CD1c-positive myeloid dendritic cell (primary cell): ENCODE measurements around the gene EPAS1.
"Not testable (repeated sequence)": the region's sequence is repeated elsewhere in the genome, so short reads cannot be mapped to it uniquely, and the experiment has no call there.

Experiments
- DNase-seq: peaks from one replicate; pipeline ENCODE4 v3.0.0-alpha.2; 2016; ENCODE audit errors: extremely low spot score

Gene EPAS1

DNA sequence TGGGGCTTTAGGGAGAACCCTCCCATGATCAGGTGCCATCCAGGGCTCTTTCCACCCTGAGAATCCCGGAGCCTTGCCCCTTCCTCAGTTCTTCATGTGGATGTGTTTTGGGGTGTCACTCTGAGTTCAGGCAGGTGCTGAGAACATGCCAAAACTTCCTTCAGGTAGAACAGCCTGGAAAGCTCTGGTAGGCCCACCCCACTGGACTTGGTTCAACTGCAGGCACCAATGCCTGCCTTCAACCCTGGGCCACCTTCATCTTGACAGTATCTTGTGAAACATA is 85.8 kb downstream of the EPAS1 start:
- no peak for DNase-seq

DNA sequence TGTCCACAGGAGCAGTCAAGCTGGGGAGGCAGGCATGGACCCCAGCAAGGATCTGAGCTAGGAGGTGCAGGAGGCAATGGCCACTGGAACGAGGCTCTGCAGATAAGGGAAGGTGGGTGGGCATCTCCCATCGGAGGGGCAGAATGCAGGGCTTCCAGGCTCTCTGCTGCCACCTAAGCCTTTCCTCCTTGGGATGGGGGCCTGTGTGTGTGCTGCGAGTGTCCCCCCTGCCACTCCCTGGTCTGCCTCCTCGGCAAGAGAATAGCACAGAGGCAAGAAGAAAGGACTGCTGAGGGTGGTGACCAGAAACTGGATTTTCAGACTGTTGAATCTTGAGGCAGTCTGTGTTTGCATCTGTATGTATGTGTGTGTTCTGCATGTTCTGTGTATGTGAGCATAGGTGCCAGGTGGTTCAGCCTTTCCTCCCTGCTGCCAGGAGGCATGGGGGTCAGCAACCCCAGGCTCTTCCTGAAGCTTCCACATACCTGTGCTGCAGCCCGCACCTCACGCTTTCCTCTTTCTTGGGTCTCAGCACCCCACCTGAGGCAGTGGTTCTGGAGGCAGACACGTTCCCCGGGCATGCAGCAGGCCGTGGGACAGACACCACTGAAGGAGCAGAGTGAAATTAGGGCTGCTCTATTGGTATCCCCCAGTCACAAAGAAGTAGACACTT is 86.7 kb downstream of the EPAS1 start:
- DNase-seq, result no peak

DNA sequence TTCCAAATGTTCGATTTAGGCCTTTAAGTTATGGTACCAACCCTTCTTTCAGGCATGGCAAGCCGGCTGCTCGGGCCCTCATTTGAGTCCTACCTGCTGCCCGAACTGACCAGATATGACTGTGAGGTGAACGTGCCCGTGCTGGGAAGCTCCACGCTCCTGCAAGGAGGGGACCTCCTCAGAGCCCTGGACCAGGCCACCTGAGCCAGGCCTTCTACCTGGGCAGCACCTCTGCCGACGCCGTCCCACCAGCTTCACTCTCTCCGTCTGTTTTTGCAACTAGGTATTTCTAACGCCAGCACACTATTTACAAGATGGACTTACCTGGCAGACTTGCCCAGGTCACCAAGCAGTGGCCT is 87.2 kb downstream of the EPAS1 start:
- no peak for DNase-seq

DNA sequence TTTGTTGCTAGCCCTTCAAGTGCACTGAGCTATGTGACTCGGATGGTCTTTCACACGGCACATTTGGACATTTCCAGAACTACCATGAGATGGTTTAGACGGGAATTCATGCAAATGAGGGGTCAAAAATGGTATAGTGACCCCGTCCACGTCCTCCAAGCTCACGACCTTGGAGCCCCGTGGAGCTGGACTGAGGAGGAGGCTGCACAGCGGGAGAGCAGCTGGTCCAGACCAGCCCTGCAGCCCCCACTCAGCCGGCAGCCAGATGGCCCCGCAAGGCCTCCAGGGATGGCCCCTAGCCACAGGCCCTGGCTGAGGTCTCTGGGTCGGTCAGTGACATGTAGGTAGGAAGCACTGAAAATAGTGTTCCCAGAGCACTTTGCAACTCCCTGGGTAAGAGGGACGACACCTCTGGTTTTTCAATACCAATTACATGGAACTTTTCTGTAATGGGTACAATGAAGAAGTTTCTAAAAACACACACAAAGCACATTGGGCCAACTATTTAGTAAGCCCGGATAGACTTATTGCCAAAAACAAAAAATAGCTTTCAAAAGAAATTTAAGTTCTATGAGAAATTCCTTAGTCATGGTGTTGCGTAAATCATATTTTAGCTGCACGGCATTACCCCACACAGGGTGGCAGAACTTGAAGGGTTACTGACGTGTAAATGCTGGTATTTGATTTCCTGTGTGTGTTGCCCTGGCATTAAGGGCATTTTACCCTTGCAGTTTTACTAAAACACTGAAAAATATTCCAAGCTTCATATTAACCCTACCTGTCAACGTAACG is 88.8 kb downstream of the EPAS1 start:
- peak; percentile 64 for DNase-seq

DNA sequence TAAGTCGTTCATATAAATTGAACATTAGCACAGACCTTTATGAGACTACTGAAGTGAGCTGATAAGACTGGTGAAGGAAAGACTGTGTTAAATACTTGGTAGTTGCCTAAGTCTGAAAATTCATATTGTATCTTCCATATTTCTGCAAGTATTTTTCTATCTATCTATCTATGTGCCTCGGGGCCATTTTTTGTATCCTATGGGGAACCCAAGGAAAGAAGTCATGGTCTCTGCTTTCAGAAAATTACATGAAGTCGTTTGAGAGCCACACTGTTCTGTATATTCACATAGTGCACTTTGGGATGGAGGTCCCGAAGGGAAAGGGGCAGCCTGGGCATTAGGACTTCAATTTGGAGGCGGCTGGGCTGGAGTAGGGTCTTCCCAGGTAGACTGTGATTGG is 89.6 kb downstream of the EPAS1 start:
- DNase-seq, result no peak

DNA sequence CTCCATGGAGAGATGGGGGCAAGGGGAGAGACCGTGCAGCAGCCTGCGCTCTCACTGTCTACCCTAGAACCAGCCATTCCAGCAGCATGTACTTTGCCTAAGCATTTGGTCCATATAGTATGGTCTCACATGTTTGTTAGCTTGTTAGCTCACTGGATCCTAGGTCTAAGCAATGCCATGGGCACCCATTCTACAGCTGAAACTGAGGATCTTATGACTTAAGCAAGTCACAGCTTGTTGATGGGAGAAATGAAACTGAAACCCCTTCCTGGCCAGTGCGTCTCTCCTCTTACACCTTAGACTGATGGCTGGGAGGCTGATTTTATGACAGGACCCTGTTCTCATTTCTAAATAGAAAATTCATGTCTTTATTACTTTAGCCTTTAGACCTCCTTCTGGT is 90.1 kb downstream of the EPAS1 start:
- DNase-seq, result no peak

DNA sequence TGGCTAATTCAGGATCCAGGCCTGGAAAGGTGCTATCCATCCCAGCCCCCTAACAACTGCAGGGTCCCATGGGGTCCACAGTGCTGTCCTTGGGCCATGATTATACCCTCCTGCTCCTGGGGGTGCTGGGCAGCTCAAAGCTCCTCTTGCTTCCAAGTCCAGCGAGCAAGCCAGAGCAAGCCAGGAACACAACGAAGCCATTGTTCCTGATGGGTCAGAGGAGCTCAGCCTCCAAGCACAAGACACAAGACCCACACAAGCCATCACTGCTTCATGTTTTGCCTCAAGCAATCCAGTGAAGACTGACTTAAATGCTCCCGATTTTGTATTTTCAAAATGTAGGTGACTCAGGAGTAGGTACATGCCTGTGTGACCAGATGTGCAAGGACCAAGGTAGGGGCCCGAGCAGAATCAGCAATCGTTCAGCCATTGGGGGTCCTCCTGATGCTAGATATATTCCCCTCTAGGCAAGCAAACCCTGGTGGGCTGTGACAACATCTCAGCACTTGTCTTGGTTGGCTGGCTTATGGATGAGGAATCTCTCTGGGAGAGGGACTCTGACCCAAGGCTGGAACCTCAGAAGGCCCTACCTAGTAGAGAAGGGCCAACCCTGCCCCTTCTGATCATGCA is 90.8 kb downstream of the EPAS1 start:
- DNase-seq, result no peak

DNA sequence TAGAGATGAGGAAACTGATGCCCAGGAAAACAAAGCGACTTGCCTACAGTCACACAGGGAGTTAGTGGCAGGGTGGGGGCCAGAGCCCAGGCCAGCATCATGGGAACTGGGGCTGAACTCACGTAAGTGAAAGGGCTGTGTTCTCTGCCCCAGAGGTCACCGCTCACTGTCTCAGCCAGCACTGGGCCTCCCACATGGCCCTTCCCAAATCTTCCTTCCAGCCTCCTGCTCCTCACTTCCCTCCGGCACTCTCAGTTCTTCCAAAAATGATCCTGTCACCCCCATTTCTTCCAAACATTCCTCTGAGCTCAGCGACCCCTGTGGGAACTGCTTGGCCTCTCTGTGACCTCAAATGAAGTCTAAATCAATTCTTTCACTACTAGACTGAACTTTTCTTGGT is 91.7 kb downstream of the EPAS1 start:
- DNase-seq, result no peak

DNA sequence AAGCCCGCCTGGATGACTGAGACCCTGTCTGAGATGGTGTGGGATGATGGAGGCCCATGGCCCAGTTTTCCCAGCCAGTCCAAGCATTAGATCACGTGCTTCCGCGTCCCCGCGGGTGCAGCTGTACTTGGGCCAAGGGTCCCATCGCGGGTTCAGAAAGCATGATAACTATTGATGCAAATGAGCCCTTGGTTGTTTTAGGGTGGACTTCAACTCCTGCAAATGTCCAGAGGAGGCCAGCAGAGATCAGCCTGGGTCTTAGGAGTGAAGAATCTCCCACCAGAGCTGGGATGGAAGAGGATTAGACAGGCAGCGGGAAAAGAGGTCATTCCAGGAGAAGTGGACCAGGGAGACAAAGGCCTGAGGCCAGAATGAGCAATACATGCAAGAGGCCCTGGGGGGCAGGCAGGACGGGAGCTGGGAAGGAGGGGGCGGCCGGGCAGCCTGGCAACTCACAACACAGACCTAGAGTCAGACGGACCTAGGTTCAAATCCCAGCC is 92.3 kb downstream of the EPAS1 start:
- DNase-seq, result no peak

DNA sequence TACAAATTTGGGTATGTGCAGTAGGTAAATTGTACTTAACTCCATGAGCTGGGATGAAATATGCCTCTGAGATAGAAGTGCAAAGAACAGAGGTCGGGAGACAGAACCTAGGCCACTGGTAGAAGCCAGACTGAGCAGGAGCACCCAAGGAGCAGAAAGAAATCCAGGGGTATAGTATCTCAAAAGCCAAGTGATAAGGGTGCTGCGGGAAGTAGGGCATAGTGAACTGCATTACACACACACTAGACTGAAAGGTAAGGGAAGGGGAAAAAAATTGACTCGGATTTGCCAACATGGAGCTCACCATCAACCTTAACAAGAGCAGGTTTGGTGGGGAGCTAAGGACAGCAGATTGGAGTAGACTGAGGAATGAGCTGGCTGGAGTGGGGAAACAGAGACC is 92.8 kb downstream of the EPAS1 start:
- no peak for DNase-seq

DNA sequence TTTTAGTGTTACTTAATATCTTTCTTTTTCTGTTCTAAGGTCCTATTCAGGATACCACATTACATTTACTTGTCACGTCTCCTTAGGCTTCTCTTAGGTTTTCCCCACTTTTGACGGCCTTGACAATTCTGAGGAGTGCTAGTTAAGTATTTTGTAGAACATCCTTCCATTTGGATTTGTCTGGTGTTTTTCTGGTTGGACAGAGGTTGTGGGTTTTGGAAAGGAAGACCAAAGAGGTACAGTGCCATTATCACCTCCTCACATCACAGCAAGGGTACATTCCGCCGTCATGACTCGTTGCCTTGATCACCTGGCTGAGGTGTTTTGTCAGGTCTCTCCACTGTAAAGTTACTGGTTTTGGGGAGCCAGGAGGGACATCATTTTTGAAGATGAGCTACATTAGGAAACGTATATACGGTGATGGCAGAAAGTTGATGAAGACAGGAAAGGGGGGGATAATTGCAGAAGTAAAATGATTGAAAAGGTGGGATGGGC is 93.7 kb downstream of the EPAS1 start:
- no peak for DNase-seq

DNA sequence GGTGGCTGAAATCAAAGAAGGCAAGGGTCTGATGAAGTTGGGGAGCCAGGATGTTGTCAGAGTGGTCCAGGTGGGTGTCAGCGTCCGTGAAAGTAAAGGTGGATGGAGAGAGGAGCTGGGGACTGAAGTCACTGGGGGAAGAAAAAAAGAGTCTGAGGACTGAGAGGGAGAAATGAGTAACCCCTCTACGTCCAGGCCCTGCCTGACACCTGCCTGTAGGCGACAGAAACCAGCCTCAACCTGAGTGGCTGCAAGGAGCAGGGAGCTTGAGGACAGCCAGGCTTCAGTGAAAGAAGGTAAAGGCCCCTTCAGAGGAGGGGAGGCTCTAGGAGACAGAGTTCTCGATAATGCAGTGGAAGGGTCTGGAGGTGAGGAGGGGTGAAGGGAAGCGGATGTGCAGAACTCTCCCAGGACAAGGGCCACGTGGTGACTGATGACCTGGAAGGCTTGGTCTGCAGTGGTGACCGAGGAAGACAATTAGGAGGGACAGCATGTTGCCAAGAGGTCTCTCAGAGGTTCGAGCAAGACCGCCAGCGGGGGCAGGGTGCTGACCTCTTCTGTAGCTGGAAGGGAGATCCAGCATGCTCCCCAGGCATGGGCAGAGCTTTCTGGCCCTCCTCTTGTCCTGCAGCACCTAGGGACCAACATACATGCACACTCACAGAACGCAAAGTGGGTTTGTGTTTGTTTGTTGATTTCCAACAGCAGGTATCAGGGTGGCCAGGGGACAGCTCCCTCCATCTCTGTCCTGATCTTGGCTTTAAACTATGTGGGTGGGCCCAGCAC is 95.5 kb downstream of the EPAS1 start:
- no peak for DNase-seq

DNA sequence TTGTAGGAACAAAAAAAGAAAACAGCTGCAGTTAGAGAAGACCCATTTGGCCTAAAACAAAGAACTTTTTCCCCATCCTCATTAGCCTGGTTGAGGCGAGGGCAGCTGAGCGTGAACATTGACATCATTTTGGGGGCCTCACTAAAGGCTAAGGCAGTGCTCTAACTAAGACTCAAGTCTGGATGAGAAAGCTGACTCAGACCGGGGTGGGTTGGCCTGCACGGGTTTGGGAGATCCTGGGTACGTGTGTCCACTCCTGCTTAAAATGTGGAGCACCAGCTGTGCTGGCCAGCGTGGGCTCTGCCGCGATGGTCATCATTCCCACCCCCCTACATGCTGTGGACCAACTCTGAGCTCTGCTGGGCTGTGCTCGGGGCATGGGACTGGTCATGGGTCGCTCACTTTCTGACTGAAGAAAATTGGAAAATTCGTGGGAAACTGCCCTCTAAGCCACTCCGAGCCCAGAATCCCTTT is 96.2 kb downstream of the EPAS1 start:
- no peak for DNase-seq

DNA sequence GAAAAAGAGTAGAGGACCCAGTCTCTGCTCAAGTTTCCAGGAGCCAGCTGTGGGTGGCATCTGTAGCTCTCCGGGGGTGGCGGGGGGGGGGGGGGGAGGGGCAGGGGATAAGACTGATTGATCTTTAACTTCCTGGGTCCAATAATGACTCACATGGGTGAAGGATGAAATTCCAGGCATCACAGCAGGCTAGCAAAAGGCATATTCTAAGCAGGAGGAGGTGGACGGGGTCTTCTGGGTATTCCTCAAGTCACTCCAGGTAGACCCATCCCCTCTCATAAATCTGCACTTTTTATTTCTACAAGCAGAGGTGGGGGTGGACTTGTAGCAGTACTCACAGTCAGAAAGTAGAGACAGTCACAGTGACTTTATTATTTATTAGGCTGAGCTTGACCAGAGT is 96.7 kb downstream of the EPAS1 start:
- no peak for DNase-seq

DNA sequence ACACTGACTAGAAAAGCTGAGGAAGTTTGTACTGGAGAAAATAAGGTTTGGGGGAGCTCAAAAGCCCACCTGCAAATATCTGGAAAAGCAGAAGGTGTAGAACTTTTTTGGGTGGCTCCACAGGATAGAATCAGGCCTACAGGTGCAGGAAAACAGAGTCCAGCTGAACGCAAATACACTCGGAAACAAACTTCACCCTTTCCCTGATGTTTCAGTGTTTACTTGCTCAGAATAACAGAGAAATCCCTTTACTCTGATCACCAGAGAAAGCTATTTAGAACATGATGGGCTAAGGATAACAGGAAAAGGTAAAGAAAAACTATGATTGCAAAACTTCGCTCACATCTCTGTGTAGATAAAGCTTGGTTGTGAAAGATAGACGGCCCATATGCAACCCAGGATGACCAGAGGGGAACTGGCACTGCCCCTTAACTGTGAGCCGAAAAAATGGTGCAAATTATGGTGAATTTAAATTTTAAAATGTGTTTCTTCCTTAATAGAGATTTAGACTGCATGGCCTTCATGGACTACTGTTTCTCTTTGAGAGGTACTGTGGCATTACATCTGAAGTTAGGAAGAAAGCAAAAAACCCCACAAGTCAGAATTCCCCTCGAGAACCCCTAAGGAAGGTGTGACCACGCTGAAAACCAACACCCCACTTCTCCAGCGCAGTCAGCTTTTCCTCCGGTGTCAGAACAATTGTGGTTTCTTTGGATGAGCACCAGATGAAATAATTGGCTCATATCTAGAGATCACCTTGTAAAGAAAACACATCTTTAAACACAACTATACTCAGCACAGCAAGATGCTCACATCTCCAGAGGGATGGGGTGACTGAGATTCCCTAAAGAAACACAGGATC is 97.7 kb downstream of the EPAS1 start:
- no peak for DNase-seq

DNA sequence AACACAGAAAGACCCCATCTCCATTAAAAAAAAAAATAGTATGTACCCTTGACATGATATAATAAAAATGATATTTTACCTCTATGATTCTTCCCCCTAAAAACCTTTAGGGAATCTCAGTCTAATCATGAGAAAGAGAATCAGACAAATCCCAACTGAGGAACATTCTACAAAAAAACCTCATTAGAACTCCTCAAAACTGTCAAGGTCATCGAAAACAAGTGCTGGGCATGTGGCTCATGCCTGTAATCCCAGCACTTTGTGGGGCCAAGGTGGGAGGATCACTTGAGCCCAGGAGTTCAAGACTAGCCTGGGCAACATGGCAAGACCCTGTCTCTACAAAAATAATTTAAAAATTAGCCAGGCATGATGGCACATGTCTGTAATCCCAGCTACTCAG is 98.5 kb downstream of the EPAS1 start:
- not testable (repeated sequence) for DNase-seq

DNA sequence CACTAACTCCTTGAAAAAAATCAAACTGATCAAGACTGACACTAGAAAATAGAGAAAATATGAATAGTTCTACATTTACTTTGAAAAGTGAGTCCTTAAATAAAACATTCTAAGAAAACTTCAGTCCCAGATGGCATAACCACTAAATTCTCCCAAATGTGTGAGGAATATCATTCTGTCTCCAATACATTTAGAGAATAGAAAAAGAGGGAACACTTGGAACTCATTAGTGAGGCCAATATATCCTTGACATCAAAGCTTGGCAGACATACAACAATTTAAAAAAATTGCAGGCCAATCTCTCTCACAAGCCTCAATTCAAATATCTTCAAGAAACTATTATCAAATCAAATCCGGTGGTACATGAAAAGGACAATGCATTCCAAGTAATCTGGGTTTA is 102.8 kb downstream of the EPAS1 start:
- no peak for DNase-seq

DNA sequence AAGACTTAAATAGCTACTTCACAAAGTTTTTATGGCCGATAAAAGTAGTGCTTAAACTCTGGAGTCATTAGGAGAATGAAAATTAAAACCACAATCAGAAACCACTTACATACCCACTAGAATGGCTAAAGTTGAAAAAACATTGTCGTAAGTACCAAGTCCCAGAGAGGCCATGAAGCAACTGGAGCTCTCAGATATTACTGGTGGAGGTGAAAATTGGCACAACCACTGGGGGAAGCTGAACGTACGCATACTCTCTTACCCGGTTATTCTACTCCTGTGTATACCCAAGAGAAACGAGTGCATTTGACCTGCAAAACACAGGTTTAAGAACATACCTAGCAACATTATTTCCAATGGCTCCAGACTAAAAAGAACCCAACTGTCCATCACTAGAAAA is 105.7 kb downstream of the EPAS1 start:
- no peak for DNase-seq

DNA sequence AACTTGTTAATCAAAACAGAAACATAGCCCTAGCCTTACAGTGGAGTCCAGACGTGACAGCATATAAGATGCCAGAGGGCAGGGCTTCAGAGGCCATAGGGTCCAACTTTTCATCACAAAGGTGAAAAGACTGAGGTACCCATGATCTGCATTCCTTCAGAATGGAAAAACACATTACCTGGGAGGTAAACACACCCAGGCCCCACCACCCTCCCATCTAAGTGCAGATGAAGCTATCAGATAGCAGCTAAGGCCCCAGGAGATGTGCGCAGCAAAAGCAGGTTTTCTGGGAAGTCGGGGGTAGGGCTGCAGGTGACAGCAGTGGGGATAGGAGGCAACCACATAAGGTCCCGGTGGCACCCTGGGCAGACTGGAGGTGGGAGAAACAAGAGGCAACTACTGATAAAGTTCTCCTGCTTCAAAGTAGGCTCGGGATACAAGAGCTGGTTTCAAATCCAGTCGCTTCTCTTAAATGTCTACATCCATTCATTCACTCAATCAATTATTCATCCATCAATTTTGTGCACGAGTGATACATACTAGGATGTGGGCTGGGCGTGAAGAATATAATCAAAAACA is 107.1 kb downstream of the EPAS1 start:
- no peak for DNase-seq

DNA sequence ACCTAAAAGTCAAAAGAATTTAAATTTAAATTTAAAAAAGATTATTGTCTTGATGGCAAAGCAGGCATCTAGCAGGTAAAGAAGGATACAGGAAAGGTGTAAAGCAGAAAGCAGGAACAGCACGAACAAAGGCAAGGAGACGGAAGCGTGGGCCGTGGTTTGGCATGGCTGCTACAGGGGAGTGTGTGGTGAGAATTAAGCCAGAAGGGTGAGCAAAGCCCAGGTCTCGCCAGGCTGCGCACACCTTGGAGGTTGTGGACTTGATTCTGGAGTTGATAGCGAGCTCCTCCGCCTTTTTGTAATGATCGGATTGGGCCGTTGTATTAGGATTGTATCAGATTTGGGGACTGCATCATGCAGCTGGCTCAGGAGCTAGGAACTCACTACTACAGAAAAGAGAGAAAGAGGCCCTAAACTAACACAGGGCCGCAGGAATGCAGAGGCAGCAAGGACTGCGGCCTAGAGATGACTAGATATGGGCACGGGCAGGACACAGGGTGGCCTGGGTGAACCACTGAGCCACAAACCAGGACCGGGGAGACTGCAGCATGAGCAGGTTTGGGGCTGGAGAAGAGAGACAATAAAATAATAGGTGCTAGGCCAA is 110.7 kb downstream of the EPAS1 start:
- DNase-seq, result no peak
